Cardiac fibroblast (primary cell): Measurements from ENCODE around the gene PRR5.

Source experiments
- DNase-seq, 2 donors: peaks; one replicate each; pipeline versions ENCODE4 v3.0.0 to v3.0.0-alpha.2; 2010; ENCODE audit warnings: low read depth in 2 of 2
- H3K4me3 ChIP-seq, 2 donors: replicated peaks in 1 of 2; 1 replicate in 1 of 2; 2 replicates in 1 of 2; pipeline ENCODE4 v1.5.1; 2011; ENCODE audit warnings: low read depth in 2 of 2, low read length in 2 of 2, mild to moderate bottlenecking in 2 of 2, moderate library complexity in 1 of 2
- TF ChIP-seq, protein P1 (sequence below): IDR thresholded peaks from one replicate; pipeline ENCODE4 v1.5.1; 2011; ENCODE audit warnings: low read depth, mild to moderate bottlenecking, low read length, inconsistent platforms

PRR5 gene

GRCh38 chr22:44680058-44680457 lies 21.9 kb upstream of the PRR5 start:
- no peak overlapping the region for H3K4me3 ChIP-seq
- DNase-seq = no peak
- TF ChIP-seq, protein P1, sequence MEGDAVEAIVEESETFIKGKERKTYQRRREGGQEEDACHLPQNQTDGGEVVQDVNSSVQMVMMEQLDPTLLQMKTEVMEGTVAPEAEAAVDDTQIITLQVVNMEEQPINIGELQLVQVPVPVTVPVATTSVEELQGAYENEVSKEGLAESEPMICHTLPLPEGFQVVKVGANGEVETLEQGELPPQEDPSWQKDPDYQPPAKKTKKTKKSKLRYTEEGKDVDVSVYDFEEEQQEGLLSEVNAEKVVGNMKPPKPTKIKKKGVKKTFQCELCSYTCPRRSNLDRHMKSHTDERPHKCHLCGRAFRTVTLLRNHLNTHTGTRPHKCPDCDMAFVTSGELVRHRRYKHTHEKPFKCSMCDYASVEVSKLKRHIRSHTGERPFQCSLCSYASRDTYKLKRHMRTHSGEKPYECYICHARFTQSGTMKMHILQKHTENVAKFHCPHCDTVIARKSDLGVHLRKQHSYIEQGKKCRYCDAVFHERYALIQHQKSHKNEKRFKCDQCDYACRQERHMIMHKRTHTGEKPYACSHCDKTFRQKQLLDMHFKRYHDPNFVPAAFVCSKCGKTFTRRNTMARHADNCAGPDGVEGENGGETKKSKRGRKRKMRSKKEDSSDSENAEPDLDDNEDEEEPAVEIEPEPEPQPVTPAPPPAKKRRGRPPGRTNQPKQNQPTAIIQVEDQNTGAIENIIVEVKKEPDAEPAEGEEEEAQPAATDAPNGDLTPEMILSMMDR = no peak

GRCh38 chr22:44680481-44680894 lies 21.5 kb upstream of the PRR5 start:
- DNase-seq = no peak
- TF ChIP-seq, protein P1 = no peak
- H3K4me3 ChIP-seq = no peak overlapping the region

DNA sequence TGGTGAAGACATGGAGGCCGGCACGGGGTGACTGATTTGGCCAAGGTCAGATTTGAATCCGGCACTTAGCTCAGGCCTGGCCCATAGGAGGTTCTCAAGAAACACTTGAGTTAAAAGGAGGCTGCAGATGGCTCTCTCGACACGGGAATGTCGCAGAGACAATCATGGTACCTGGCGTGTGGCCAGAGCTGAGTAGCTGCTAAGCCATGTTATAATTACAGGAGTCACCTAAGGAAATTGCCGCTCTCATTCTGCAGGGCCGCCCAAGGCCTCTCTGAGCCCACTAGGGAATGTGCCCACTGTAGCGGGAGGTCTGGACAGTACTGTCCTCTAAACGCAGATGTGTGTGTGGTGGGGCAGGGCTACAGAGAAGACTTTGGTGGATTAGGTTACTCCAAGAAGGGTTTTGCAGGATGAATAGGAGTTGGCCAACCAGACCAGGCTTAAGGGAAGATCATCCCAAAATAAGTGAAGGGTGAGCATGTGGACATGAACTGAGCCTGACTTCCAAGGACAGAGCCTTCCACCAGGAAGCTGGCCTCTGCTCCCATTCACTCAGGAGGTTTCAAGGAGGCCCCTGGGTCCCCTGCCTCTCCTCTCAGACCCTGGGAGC lies 19.3 kb upstream of the PRR5 start:
- no peak for DNase-seq
- TF ChIP-seq, protein P1 = no peak
- no peak overlapping the region for H3K4me3 ChIP-seq

- TF ChIP-seq, protein P1 = no peak
- no peak overlapping the region for H3K4me3 ChIP-seq
- DNase-seq = no peak
These were observed 18.8 kb upstream of the PRR5 start for GRCh38 chr22:44683237-44683636.

GRCh38 chr22:44683881-44684280 lies 18.1 kb upstream of the PRR5 start:
- DNase-seq = no peak
- no peak overlapping the region for H3K4me3 ChIP-seq
- TF ChIP-seq, protein P1 = no peak

- TF ChIP-seq, protein P1 = peak; percentile 100
- no peak overlapping the region for H3K4me3 ChIP-seq
- peak; percentile 92 to 94 for DNase-seq
These were observed 17.3 kb upstream of the PRR5 start for GRCh38 chr22:44684506-44685383.
